Stimulated activated naive CD8-positive, alpha-beta T cell treated with anti-CD3 and anti-CD28 coated beads, Interleukin-15, Interleukin-2, amounts not matched to agents 100 U/mL and 50 U/mL, for 24 hours (primary cell): ENCODE measurements around the gene C11orf68.
A peak's percentile ranks its signal among the peaks of the same experiment; 100 is the strongest.
"Not testable (repeated sequence)": the region's sequence is repeated elsewhere in the genome, so short reads cannot be mapped to it uniquely, and the experiment has no call there.

Source experiments
- ATAC-seq: fragments of 150-1000 bp; cut with Tn5 transposase; one replicate; pipeline ENCODE4 v1.10.0; 2021
- DNase-seq: peaks from one replicate; pipeline ENCODE4 v3.0.0; 2021

C11orf68 gene

GRCh38 chr11:65918211-65919140, at the start of gene C11orf68:
TSS of gene C11orf68 (minus strand) at chr11:65919062. CDS start at chr11:65919031, 31 bp downstream.
- ATAC-seq, result peak; percentile 72

DNA sequence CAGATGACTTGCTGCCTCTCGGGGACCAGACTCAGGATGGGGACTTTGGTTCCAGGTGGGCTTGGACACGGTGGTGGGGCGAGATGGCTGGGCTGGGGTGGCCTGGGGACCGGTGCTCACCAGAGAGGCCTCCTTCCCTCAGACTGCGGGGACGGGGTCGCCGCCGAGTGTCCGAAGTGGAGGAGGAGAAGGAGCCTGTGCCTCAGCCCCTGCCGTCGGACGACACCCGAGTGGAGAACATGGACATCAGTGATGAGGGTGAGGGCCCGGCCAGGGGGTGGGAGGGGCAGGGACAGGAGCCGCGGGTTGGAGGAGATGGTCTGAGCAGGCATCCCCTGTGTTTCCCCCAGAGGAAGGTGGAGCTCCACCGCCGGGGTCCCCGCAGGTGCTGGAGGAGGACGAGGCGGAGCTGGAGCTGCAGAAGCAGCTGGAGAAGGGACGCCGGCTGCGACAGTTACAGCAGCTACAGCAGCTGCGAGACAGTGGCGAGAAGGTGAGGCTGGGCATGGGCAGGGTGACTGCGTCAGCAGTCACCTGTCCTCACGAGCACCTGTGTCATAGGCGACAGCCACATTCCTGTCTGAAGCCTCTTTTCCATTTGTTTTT, 48.6 kb upstream of the C11orf68 start:
- ATAC-seq (no peak), DNase-seq (no peak)

More at GRCh38 chr11:65918211-65919140, at the start of gene C11orf68:
- no peak for DNase-seq

DNA sequence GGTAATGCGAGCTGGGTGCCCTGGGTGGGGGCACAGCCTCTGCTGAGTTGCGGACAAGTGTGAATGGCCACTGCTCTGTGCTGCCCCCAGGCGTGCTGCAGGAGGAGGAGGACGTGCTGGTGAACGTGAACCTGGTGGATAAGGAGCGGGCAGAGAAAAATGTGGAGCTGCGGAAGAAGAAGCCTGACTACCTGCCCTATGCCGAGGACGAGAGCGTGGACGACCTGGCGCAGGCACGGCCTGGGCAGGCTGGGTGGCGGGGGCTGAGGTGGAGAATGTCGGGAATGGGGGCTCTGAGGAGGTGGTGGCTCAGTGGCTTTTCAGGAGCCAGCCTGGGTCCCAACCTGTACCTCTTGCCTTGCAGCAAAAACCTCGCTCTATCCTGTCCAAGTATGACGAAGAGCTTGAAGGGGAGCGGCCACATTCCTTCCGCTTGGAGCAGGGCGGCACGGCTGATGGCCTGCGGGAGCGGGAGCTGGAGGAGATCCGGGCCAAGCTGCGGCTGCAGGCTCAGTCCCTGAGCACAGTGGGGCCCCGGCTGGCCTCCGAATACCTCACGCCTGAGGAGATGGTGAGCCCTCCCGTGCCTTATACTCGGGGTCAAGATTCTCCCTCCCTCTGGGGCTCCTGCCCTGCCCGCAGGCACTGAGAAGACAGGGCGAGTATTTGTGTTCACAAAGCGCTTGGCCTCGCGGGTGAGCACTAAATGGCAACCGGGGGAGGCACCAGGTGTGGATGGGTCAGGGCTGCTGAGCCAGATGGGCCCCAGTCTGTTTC, 47.3 kb upstream of the C11orf68 start:
- no peak for ATAC-seq
- no peak for DNase-seq

DNA sequence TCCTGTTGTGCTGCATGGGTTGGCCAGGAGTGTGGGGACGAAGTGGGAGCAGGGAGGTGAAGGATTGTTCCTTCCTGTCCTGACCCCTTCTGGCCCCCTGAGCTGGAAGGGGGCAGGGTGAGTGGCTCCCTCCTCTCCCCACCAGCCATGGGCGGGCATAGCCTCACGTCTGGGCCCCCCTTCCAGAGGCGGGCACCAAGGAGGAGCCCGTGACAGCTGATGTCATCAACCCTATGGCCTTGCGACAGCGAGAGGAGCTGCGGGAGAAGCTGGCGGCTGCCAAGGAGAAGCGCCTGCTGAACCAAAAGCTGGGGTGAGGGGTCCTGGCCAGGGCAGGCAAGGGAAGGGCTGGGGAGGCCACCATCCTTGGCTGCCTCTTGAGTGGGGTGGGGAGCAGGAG, 46.0 kb upstream of the C11orf68 start:
- ATAC-seq (no peak), DNase-seq (no peak)

- DNase-seq, result no peak
- ATAC-seq, result no peak
These were observed 43.3 kb upstream of the C11orf68 start for GRCh38 chr11:65962141-65962564.

- ATAC-seq (peak; percentile 96), DNase-seq (peak; percentile 97)
These were observed 42.6 kb upstream of the C11orf68 start, which contains the start of gene SART1 for GRCh38 chr11:65961267-65962140. TSS of gene SART1 (plus strand) at chr11:65961734. CDS start at chr11:65961781, 47 bp downstream.

DNA sequence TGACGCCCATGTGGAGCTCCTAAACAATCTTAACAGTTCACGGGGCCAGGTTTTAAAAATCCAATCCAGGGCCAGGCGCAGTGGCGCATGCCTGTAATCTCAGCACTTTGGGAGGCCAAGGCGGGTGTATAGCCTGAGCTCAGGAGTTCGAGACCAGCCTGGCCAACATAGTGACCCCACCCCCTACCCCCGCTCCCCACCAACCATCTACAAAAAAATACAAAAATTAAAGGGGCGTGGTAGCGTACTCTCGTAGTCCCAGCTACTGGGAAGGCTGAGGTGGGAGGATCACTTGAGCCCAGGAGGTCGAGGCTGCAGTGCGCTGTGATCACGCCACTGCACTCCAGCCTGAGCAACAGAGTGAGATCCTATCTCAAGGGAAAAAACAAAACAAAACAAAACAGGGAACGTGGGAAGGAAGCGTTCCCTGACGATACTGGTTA, 42.0 kb upstream of the C11orf68 start:
- no peak for ATAC-seq
- DNase-seq, result no peak

GRCh38 chr11:65958774-65959420, 40.0 kb upstream of the C11orf68 start:
- ATAC-seq, result no peak
- no peak for DNase-seq

- ATAC-seq, result no peak
- no peak for DNase-seq
These were observed 39.4 kb upstream of the C11orf68 start for GRCh38 chr11:65958291-65958690.

DNA sequence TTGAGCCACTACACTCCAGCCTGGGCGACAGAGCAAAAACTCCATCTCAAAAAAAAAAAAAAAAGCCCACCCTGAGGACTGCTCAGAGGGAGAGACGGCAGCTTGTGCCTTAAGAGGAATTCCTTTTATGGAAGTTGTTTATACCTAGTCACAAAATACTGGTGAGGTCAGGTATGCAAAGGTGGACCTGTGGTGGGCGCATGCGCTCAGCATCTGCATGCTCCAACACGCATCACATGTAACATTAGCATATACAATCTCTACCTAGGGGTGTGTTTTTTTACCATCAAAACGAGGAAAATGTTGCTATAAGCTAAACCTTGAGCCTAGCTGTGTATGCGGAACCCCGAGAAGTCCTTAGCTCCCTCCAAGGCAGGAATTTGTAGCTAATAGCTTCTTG, 35.9 kb upstream of the C11orf68 start:
- DNase-seq (no peak), ATAC-seq (no peak)

GRCh38 chr11:65953471-65953870, 34.6 kb upstream of the C11orf68 start:
- DNase-seq (no peak), ATAC-seq (no peak)

- DNase-seq, result no peak
- no peak for ATAC-seq
These were observed 33.2 kb upstream of the C11orf68 start for GRCh38 chr11:65952052-65952521.

- DNase-seq, ATAC-seq: not testable (repeated sequence)
These were observed 32.8 kb upstream of the C11orf68 start for GRCh38 chr11:65951641-65952040.

DNA sequence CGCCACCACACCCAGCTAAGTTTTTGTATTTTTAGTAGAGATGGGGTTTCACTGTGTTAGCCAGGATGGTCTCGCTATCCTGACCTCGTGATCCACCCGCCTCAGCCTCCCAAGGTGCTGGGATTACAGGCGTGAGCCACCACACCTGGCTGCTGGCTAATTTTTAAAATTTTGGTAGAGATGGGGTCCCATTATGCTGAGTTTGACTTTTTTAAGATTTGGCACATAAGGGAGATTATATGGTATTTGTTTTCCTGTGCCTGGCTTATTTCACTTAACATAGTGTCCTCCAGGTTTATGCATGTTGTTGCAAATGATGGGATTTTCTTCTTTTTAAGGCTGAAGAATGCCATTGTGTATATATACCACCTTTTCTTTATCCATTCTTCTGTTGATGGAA, 31.8 kb upstream of the C11orf68 start:
- ATAC-seq, DNase-seq: not testable (repeated sequence)

GRCh38 chr11:65947603-65948125, 28.8 kb upstream of the C11orf68 start:
- DNase-seq, result no peak
- no peak for ATAC-seq

GRCh38 chr11:65947133-65947532, 28.3 kb upstream of the C11orf68 start:
- ATAC-seq (no peak), DNase-seq (no peak)

DNA sequence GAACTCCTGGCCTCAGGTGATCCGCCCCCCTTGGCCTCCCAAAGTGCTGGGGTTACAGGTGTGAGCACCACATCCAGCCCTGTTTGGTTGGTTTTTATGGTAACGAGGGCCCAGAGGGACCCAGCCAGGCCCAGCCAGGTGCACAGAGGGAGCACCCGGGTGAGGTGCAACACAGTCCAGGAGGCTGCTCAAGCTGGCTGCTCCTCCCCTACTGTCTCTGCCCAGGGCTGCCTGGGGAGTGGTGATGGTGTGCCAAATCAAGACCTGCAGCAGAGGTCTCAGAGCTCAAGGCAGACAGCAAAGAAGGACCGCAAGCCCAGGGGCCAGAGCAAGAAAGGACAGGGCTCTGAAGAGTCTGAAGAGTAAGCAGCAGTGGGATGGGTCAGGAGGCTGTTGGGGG, 27.8 kb upstream of the C11orf68 start:
- ATAC-seq (no peak), DNase-seq (no peak)

- no peak for DNase-seq
- no peak for ATAC-seq
These were observed 27.2 kb upstream of the C11orf68 start for GRCh38 chr11:65945941-65946558.

GRCh38 chr11:65945430-65945911, 26.6 kb upstream of the C11orf68 start, which contains the start of gene TSGA10IP:
TSS of gene TSGA10IP (plus strand) at chr11:65945480. CDS start at chr11:65945676, 196 bp downstream.
- no peak for DNase-seq
- no peak for ATAC-seq

DNA sequence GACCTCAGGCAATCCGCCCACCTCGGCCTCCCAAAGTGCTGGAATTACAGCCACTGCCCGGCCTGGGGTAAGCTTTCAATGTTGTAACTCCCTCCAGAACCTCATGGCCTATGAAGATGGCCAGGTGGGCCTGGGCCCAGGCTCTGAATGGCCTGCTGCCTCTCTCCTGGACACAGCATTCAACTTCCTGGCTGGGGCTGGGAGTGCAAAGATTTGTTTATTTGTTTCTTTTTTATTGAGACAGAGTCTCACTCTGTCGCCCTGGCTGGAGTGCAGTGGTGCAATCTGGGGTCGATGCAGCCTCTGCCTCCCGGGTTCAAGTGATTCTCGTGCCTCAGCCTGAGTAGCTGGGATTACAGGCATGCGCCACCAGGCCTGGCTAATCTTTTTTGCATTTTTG, 25.9 kb upstream of the C11orf68 start:
- DNase-seq (no peak), ATAC-seq (no peak)
